Loucy (cell line): ENCODE measurements around the gene PACSIN1.

Source experiments
- H2AFZ ChIP-seq: fragments of 200-600 bp; sonication (generic); 2 replicates; pipeline ENCODE4 v1.6.0; 2016; ENCODE audit warnings: antibody characterized with exemption, mild to moderate bottlenecking, low read length, moderate library complexity
- H3F3A ChIP-seq: fragments of 200-600 bp; 2 replicates; pipeline ENCODE4 v1.6.0; 2016; ENCODE audit warnings: antibody characterized with exemption, low read depth, mild to moderate bottlenecking
- H3K27me3 ChIP-seq: fragments of 200-600 bp; sonication (generic); 2 replicates; pipeline ENCODE4 v1.6.1; 2014; ENCODE audit warnings: low read length, mild to moderate bottlenecking; ENCODE audit not compliant: insufficient read depth, poor library complexity, severe bottlenecking
- H3K36me3 ChIP-seq: fragments of 200-600 bp; sonication (generic); 2 replicates; pipeline ENCODE4 v1.6.1; 2016; ENCODE audit warnings: low read length; ENCODE audit not compliant: insufficient read depth
- H3K4me1 ChIP-seq: fragments of 200-600 bp; sonication (generic); 2 replicates; pipeline ENCODE4 v1.5.1; 2014; ENCODE audit warnings: low read length, mild to moderate bottlenecking; ENCODE audit not compliant: insufficient read depth, poor library complexity, severe bottlenecking
- H3K4me2 ChIP-seq: fragments of 200-600 bp; sonication (generic); 2 replicates; pipeline ENCODE4 v1.6.0; 2014; ENCODE audit warnings: antibody characterized with exemption, low read length, low read depth, mild to moderate bottlenecking; ENCODE audit not compliant: poor library complexity, severe bottlenecking
- H3K4me3 ChIP-seq: fragments of 200-600 bp; sonication (generic); 2 replicates; pipeline ENCODE4 v1.5.1; 2014; ENCODE audit warnings: low read length, mild to moderate bottlenecking, mixed read lengths; ENCODE audit not compliant: poor library complexity, severe bottlenecking
- H3K79me2 ChIP-seq: fragments of 200-600 bp; sonication (generic); 2 replicates; pipeline ENCODE4 v1.6.1; 2014; ENCODE audit warnings: low read length; ENCODE audit not compliant: insufficient read depth
- H3K9ac ChIP-seq: fragments of 200-600 bp; sonication (generic); 2 replicates; pipeline ENCODE4 v1.6.0; 2014; ENCODE audit warnings: mild to moderate bottlenecking, low read depth, low read length, moderate library complexity; ENCODE audit not compliant: poor library complexity, severe bottlenecking
- H3K9me2 ChIP-seq: fragments of 200-600 bp; sonication (generic); replicated peaks from 2 replicates; pipeline ENCODE4 v1.6.1; 2016; ENCODE audit warnings: low read depth, low read length, mixed read lengths
- H3K9me3 ChIP-seq: fragments of 200-600 bp; sonication (generic); 2 replicates; pipeline ENCODE4 v1.6.1; 2014; ENCODE audit warnings: mild to moderate bottlenecking, antibody characterized with exemption, low read length, low read depth; ENCODE audit not compliant: insufficient read depth
- H4K20me1 ChIP-seq: fragments of 200-600 bp; sonication (generic); 2 replicates; pipeline ENCODE4 v1.6.0; 2014; ENCODE audit warnings: antibody characterized with exemption, low read length, mild to moderate bottlenecking; ENCODE audit not compliant: insufficient read depth, poor library complexity, severe bottlenecking
- EZH2phosphoT487 ChIP-seq: fragments of 200-600 bp; IDR thresholded peaks from 2 replicates; pipeline ENCODE4 v1.6.1; 2018; ENCODE audit warnings: antibody characterized with exemption, mild to moderate bottlenecking, moderate library complexity, borderline replicate concordance
- TF ChIP-seq, protein P1 (sequence below): fragments of 200-600 bp; sonication (generic); conservative IDR thresholded peaks from 2 replicates; pipeline ENCODE4 v1.5.1; 2014; ENCODE audit warnings: mild to moderate bottlenecking, antibody characterized with exemption, low read length

PACSIN1 gene

GRCh38 chr6:34510299-34510698, 44.4 kb downstream of the PACSIN1 start:
- Histone ChIP-seq H3K9me3 (no peaks in the 10 kb centered on the region), H3K4me1 (no peaks in the 10 kb centered on the region), H3K9me2 (no peaks in the 10 kb centered on the region), H2AFZ (no peak overlapping the region), H3K9ac (no peak overlapping the region), H3K4me2 (no peak overlapping the region), H3K36me3 (no peaks in the 10 kb centered on the region), H3K4me3 (no peak overlapping the region), H4K20me1 (no peaks in the 10 kb centered on the region), H3K79me2 (no peaks in the 10 kb centered on the region), H3K27me3 (no peaks in the 10 kb centered on the region), H3F3A (no peaks in the 10 kb centered on the region)
- no peak for TF ChIP-seq EZH2phosphoT487
- TF ChIP-seq, protein P1, sequence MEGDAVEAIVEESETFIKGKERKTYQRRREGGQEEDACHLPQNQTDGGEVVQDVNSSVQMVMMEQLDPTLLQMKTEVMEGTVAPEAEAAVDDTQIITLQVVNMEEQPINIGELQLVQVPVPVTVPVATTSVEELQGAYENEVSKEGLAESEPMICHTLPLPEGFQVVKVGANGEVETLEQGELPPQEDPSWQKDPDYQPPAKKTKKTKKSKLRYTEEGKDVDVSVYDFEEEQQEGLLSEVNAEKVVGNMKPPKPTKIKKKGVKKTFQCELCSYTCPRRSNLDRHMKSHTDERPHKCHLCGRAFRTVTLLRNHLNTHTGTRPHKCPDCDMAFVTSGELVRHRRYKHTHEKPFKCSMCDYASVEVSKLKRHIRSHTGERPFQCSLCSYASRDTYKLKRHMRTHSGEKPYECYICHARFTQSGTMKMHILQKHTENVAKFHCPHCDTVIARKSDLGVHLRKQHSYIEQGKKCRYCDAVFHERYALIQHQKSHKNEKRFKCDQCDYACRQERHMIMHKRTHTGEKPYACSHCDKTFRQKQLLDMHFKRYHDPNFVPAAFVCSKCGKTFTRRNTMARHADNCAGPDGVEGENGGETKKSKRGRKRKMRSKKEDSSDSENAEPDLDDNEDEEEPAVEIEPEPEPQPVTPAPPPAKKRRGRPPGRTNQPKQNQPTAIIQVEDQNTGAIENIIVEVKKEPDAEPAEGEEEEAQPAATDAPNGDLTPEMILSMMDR: no peak

GRCh38 chr6:34511214-34511914, 45.5 kb downstream of the PACSIN1 start:
- Histone ChIP-seq H3K4me2 (no peak overlapping the region), H3K4me1 (no peaks in the 10 kb centered on the region), H2AFZ (no peak overlapping the region), H4K20me1 (no peaks in the 10 kb centered on the region), H3K27me3 (no peaks in the 10 kb centered on the region), H3K79me2 (no peaks in the 10 kb centered on the region), H3K9ac (no peak overlapping the region), H3K9me2 (no peaks in the 10 kb centered on the region), H3K4me3 (no peak overlapping the region), H3K9me3 (no peaks in the 10 kb centered on the region), H3F3A (no peaks in the 10 kb centered on the region), H3K36me3 (no peaks in the 10 kb centered on the region)
- TF ChIP-seq EZH2phosphoT487: no peak
- TF ChIP-seq, protein P1: no peak

GRCh38 chr6:34511915-34512737, 46.2 kb downstream of the PACSIN1 start:
- Histone ChIP-seq H3K9me2 (no peaks in the 10 kb centered on the region), H3K9me3 (no peaks in the 10 kb centered on the region), H3K9ac (no peak overlapping the region), H3K27me3 (no peaks in the 10 kb centered on the region), H2AFZ (no peak overlapping the region), H3K4me1 (no peaks in the 10 kb centered on the region), H3K4me2 (no peak overlapping the region), H3F3A (no peaks in the 10 kb centered on the region), H3K36me3 (no peaks in the 10 kb centered on the region), H4K20me1 (no peaks in the 10 kb centered on the region), H3K4me3 (no peak overlapping the region), H3K79me2 (no peaks in the 10 kb centered on the region)
- TF ChIP-seq, protein P1: no peak
- TF ChIP-seq EZH2phosphoT487: no peak
